NCI-H460 (cell line): ENCODE measurements around the gene PTS. TPM values are rescaled to one million over a fixed set of nuclear protein-coding genes. Genes with fewer than 3 reads are reported as not detected.

ENCODE experiments used
- DNase-seq: peaks from one replicate; pipeline ENCODE4 v3.0.0-alpha.2; 2016; ENCODE audit warnings: low read depth; ENCODE audit errors: extremely low read depth
- total RNA-seq: library from RNA; depleted of rRNA; stranded (reverse); fragments of >200 nt; shearing (Covaris generic); gene quantifications from 2 replicates; pipeline ENCODE4 v1.2.3, GENCODE V29; 2014

PTS gene
- total RNA-seq, 1 experiment from 2014 or later = 86.2 TPM

GRCh38 chr11:112260490-112260889, 34.3 kb downstream of the PTS start, which contains the start of gene PLET1:
TSS of gene PLET1 (minus strand) at chr11:112260860. CDS start at chr11:112260589, 271 bp downstream.
- DNase-seq = no peak

GRCh38 chr11:112265659-112266409, 39.6 kb downstream of the PTS start:
- no peak for DNase-seq

- no peak for DNase-seq
Measured at GRCh38 chr11:112266410-112266778, 40.2 kb downstream of the PTS start.

GRCh38 chr11:112267188-112267591, 41.0 kb downstream of the PTS start:
- no peak for DNase-seq

GRCh38 chr11:112268406-112268805, 42.2 kb downstream of the PTS start:
- DNase-seq = no peak

- DNase-seq = no peak
Measured at GRCh38 chr11:112269139-112269538, 42.9 kb downstream of the PTS start.

- DNase-seq = no peak
Measured at GRCh38 chr11:112270551-112271180, 44.4 kb downstream of the PTS start.

GRCh38 chr11:112271242-112271641, 45.0 kb downstream of the PTS start:
- no peak for DNase-seq

GRCh38 chr11:112273066-112273465, 46.8 kb downstream of the PTS start:
- DNase-seq = no peak

GRCh38 chr11:112274007-112274783, 48.0 kb downstream of the PTS start:
- DNase-seq = no peak

- no peak for DNase-seq
Measured at GRCh38 chr11:112277029-112277428, 50.8 kb downstream of the PTS start.

- no peak for DNase-seq
Measured at GRCh38 chr11:112277941-112278340, 51.7 kb downstream of the PTS start.

GRCh38 chr11:112278803-112279202, 52.6 kb downstream of the PTS start:
- no peak for DNase-seq

GRCh38 chr11:112279901-112280267, 53.7 kb downstream of the PTS start:
- DNase-seq = peak; percentile 35

- DNase-seq = peak; percentile 66
Measured at GRCh38 chr11:112280268-112281126, 54.3 kb downstream of the PTS start.

- DNase-seq = no peak
Measured at GRCh38 chr11:112281726-112282125, 55.5 kb downstream of the PTS start.
